ENCODE data around the gene GPD2.

The GPD2 gene

DNA sequence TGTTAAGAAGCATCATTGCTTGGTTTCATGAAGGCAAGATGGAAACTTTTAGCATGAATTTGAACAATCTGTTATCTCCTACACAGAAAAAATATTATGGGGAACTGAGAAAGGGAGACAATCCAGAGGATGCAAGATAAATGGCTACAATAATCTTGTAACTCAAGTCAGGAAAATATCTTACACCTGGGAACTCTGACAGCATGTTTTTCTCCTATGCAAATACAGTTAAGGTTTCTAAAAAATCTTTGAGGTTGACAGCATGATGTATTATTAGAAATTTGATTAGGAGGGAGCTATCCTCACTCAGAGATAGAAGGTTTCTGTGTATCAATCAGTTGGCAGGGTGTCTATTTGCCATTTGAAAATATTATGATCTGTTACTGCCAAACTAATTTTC is 75.6 kb downstream of the GPD2 start:
- Histone ChIP-seq H3K4me1 (ENCODE audit: low read length) (no peaks in the 10 kb centered on the region), H3K9me3 (replicated peaks; ENCODE audit: insufficient read depth, low read length) (no peaks in the 10 kb centered on the region), H3F3A (ENCODE audit: insufficient read depth, low read length) (no peaks in the 10 kb centered on the region), H2AFZ (ENCODE audit: low read length) (no peak overlapping the region), H3K27me3 (replicated peaks; ENCODE audit: insufficient read depth, low read length) (no peaks in the 10 kb centered on the region), H3K9me2 (replicated peaks; ENCODE audit: insufficient read depth, low read length) (no peaks in the 10 kb centered on the region), H3K79me2 (ENCODE audit: low read length) (no peaks in the 10 kb centered on the region), H3K27ac (ENCODE audit: low read length) (no peak overlapping the region), H3K9ac (ENCODE audit: low read length) (no peak overlapping the region), H3K4me2 (ENCODE audit: low read depth, low read length) (no peak overlapping the region), H3K36me3 (replicated peaks; ENCODE audit: insufficient read depth, low read length) (no peaks in the 10 kb centered on the region), H3K4me3 (ENCODE audit: low read length) (no peak overlapping the region), H4K20me1 (ENCODE audit: insufficient read depth, low read length) (no peaks in the 10 kb centered on the region)
- TF ChIP-seq EZH2 (optimal IDR thresholded peaks at IDR 0.05; ENCODE audit: low read depth, low read length): no peak
- TF ChIP-seq, protein P1, sequence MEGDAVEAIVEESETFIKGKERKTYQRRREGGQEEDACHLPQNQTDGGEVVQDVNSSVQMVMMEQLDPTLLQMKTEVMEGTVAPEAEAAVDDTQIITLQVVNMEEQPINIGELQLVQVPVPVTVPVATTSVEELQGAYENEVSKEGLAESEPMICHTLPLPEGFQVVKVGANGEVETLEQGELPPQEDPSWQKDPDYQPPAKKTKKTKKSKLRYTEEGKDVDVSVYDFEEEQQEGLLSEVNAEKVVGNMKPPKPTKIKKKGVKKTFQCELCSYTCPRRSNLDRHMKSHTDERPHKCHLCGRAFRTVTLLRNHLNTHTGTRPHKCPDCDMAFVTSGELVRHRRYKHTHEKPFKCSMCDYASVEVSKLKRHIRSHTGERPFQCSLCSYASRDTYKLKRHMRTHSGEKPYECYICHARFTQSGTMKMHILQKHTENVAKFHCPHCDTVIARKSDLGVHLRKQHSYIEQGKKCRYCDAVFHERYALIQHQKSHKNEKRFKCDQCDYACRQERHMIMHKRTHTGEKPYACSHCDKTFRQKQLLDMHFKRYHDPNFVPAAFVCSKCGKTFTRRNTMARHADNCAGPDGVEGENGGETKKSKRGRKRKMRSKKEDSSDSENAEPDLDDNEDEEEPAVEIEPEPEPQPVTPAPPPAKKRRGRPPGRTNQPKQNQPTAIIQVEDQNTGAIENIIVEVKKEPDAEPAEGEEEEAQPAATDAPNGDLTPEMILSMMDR (IDR thresholded peaks at IDR 0.05; ENCODE audit: low read length): no peak
- no peak for TF ChIP-seq EZH2phosphoT487 (IDR thresholded peaks at IDR 0.05; ENCODE audit: low read length)
- DNase-seq: no peak

DNA sequence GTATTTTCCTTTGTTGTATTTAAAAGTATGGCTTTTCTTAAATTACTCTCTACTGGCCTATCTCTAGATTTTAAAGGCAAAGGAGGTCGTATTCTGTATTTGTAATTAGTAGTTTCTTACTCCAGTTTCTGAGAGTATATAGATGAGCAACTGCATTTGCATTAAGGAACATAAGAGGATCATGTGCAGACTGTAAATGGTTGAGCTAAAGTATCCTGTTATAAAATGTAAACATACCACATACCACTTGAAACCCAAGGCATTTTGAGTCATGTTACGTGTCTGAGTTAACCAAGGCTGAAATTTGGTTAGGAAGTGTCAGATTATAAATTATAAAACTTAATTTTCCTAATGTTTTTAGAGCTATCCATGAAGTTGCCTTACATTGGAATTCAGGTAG is 76.3 kb downstream of the GPD2 start:
- Histone ChIP-seq H3K79me2 (ENCODE audit: low read length) (no peaks in the 10 kb centered on the region), H3K9ac (ENCODE audit: low read length) (no peak overlapping the region), H3F3A (ENCODE audit: insufficient read depth, low read length) (no peaks in the 10 kb centered on the region), H2AFZ (ENCODE audit: low read length) (no peak overlapping the region), H3K27ac (ENCODE audit: low read length) (no peak overlapping the region), H3K27me3 (replicated peaks; ENCODE audit: insufficient read depth, low read length) (no peaks in the 10 kb centered on the region), H3K4me3 (ENCODE audit: low read length) (no peak overlapping the region), H3K9me3 (replicated peaks; ENCODE audit: insufficient read depth, low read length) (no peaks in the 10 kb centered on the region), H4K20me1 (ENCODE audit: insufficient read depth, low read length) (no peaks in the 10 kb centered on the region), H3K36me3 (replicated peaks; ENCODE audit: insufficient read depth, low read length) (no peaks in the 10 kb centered on the region), H3K4me2 (ENCODE audit: low read depth, low read length) (no peak overlapping the region), H3K4me1 (ENCODE audit: low read length) (no peaks in the 10 kb centered on the region), H3K9me2 (replicated peaks; ENCODE audit: insufficient read depth, low read length) (no peaks in the 10 kb centered on the region)
- DNase-seq: no peak
- TF ChIP-seq EZH2 (optimal IDR thresholded peaks at IDR 0.05; ENCODE audit: low read depth, low read length) (no peak), EZH2phosphoT487 (IDR thresholded peaks at IDR 0.05; ENCODE audit: low read length) (no peak)
- TF ChIP-seq, protein P1 (IDR thresholded peaks at IDR 0.05; ENCODE audit: low read length): no peak

DNA sequence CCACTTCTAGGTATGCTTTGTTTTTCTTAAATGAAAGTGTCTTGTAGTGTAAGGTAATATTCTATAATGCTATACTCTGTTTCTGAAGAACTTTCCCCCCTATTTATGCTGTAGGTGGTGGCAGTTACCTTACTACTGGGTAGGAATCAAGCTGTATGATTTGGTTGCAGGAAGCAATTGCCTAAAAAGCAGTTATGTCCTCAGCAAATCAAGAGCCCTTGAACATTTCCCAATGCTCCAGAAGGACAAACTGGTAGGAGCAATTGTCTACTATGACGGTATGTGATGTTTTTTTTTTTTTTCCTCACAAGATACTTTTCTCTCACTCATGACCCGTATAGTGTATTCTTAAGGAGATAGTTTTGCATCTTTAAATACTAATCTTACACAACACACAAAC is 77.0 kb downstream of the GPD2 start:
- H3K4me1 ChIP-seq (ENCODE audit: low read length): no peaks in the 10 kb centered on the region
- TF ChIP-seq, protein P1 (IDR thresholded peaks at IDR 0.05; ENCODE audit: low read length): no peak
- no peak for TF ChIP-seq EZH2phosphoT487 (IDR thresholded peaks at IDR 0.05; ENCODE audit: low read length)
- TF ChIP-seq EZH2 (optimal IDR thresholded peaks at IDR 0.05; ENCODE audit: low read depth, low read length): no peak
- no peaks in the 10 kb centered on the region for H3K9me3 ChIP-seq (replicated peaks; ENCODE audit: insufficient read depth, low read length)
- H3K4me3 ChIP-seq (ENCODE audit: low read length): no peak overlapping the region
- H3K9me2 ChIP-seq (replicated peaks; ENCODE audit: insufficient read depth, low read length): no peaks in the 10 kb centered on the region
- H3F3A ChIP-seq (ENCODE audit: insufficient read depth, low read length): no peaks in the 10 kb centered on the region
- no peak overlapping the region for H3K27ac ChIP-seq (ENCODE audit: low read length)
- no peak overlapping the region for H3K9ac ChIP-seq (ENCODE audit: low read length)
- H3K36me3 ChIP-seq (replicated peaks; ENCODE audit: insufficient read depth, low read length): no peaks in the 10 kb centered on the region
- H4K20me1 ChIP-seq (ENCODE audit: insufficient read depth, low read length): no peaks in the 10 kb centered on the region
- no peak for DNase-seq
- H3K4me2 ChIP-seq (ENCODE audit: low read depth, low read length): no peak overlapping the region
- no peaks in the 10 kb centered on the region for H3K79me2 ChIP-seq (ENCODE audit: low read length)
- H3K27me3 ChIP-seq (replicated peaks; ENCODE audit: insufficient read depth, low read length): no peaks in the 10 kb centered on the region
- H2AFZ ChIP-seq (ENCODE audit: low read length): no peak overlapping the region

Measured in MM.1S (cell line).